ENCODE data around the gene DDN. TPM values are rescaled to one million over a fixed set of nuclear protein-coding genes. Genes with fewer than 3 reads are reported as not detected.
A peak's percentile ranks its signal among the peaks of the same experiment; 100 is the strongest.

Gene DDN
- total and polyA plus RNA-seq, 9 of the 15 experiments (the other 6 are each of a cell fraction or from before 2014, with no cell fraction given) = 0.03 to 3.6 (median 1.6) TPM

DNA sequence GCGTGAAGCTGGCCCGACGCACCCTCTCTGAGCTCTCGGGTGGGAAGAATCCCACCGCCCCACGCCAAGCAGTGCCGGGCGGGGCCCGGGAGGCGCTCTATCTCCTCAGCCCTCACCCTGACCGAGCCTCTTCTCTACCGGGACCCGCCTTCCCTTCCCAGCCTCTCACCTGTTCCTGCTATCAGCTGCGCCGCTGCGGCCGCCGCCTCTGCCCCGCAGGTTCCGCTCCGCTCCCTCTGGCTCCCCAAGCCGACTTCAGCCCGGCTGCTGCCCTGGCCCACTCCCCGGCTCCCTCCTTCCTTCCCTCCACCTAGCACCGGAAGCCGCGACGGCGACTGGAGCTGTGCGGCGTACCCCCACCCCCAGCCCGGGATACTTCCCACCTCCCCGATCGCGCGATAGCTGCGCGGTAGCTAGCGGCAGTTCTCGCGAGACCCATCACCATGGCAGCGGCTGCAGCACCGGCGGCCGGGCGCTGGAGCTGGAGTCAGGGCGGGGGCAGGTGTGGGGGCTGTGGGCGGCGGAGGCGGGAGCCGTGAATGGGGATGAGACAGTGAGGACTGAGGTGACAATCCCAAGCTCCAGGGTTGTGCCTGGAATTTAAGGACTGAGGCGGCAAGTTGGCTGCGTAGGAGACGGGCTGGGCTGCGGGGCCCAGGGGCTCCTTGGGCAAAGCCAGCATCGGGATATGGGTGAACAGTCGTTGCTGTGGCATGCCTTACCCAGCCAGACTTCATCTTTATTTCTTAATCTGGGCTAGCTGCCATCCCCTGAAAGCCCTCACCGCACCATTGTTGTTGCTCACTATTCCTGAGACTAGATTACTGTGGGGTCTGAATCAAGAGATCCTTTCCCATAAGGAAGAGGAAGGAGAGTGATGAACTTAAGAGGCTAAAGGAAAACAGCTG, 41.8 kb downstream of the DDN start, which contains the start of gene ARF3 (continued):
- TF ChIP-seq RREB1 (CRISPR knock-in tag; IDR thresholded peaks at IDR 0.05) = peak; percentile 87; the same call in 1 of the 2 replicates

Measured in K562 (cell line).